Measurements from ENCODE around the gene PHLPP1. TPM values are rescaled to one million over a fixed set of nuclear protein-coding genes. Genes with fewer than 3 reads are reported as not detected.

PHLPP1 gene
- total and polyA plus RNA-seq, 2 of the 4 experiments (the other 2 are of a cell fraction): 3.3 to 3.6 TPM

GRCh38 chr18:62842898-62843297 lies 127.6 kb downstream of the PHLPP1 start:
- Histone ChIP-seq H4K5ac (ENCODE audit: low read depth, low read length) (no peak overlapping the region), H3K36me3 (ENCODE audit: control insufficient read depth, insufficient read depth, low read length) (no peaks in the 10 kb centered on the region), H3K27ac (ENCODE audit: insufficient read depth, low read length) (no peak overlapping the region), H2BK5ac (ENCODE audit: low read depth, low read length, poor library complexity, severe bottlenecking) (no peak overlapping the region), H3K23ac (ENCODE audit: low read depth, low read length) (no peak overlapping the region), H3K4ac (ENCODE audit: low read depth, low read length) (no peak overlapping the region), H3K4me3 (ENCODE audit: insufficient read depth, low read depth, low read length) (no peak overlapping the region), H3K18ac (ENCODE audit: low read depth, low read length) (no peak overlapping the region), H3K56ac (ENCODE audit: extremely low read depth, insufficient read depth, low read length) (no peak overlapping the region), H2AK5ac (ENCODE audit: low read depth, low read length) (no peak overlapping the region), H2AK9ac (replicated peaks; ENCODE audit: low read depth, low read length, poor library complexity) (no peak overlapping the region), H3K9me1 (ENCODE audit: insufficient read depth, low read length) (no peaks in the 10 kb centered on the region), H3K4me2 (ENCODE audit: low read depth, low read length) (no peak overlapping the region), H3K9me3 (ENCODE audit: control insufficient read depth, insufficient read depth, low read length) (no peaks in the 10 kb centered on the region), H2BK120ac (ENCODE audit: low read depth, low read length) (no peak overlapping the region), H4K91ac (ENCODE audit: insufficient read depth, low read depth, low read length) (no peak overlapping the region), H4K8ac (ENCODE audit: low read depth in 2 of 2, low read length in 2 of 2) (no peak overlapping the region), H3K4me1 (ENCODE audit: control insufficient read depth, insufficient read depth, low read length) (no peaks in the 10 kb centered on the region), H2BK20ac (ENCODE audit: low read depth, low read length) (no peak overlapping the region), H2AFZ (replicated peaks; ENCODE audit: low read length, poor library complexity) (no peak overlapping the region), H3K9ac (ENCODE audit: low read depth, low read length) (no peak overlapping the region), H3K27me3 (ENCODE audit: control insufficient read depth, insufficient read depth, low read length) (no peaks in the 10 kb centered on the region), H3K79me1 (ENCODE audit: low read depth in 1 of 2, low read length in 2 of 2) (peaks cover 0 to 2% of the 10 kb centered on the region in 2 experiments; a peak in 1 of 4 replicates), H2BK15ac (ENCODE audit: low read depth, low read length) (no peak overlapping the region), H3K14ac (replicated peaks; ENCODE audit: low read depth, low read length) (no peak overlapping the region), H4K20me1 (ENCODE audit: insufficient read depth, low read length) (no peaks in the 10 kb centered on the region)
- BruUV-seq (replicated peaks): no TSS peak
- intact Hi-C loops (cut with micrococcal nuclease) (no loop called here), dilution Hi-C loops (cut with HindIII; ENCODE audit: low sequenced_read_pairs, unreplicated experiment) (no loop called here), in situ Hi-C loops (cut with MboI; ENCODE audit: low sequenced_read_pairs) (no loop called here)
- no peak for DNase-seq
- POLR2A ChIA-PET (ENCODE audit: unreplicated experiment): no interaction called here
- CTCF ChIA-PET: no interaction called here
- TF ChIP-seq MAZ (IDR thresholded peaks at IDR 0.05; ENCODE audit: borderline replicate concordance, low read depth, low read length) (no peak), FOS (IDR thresholded peaks at IDR 0.05; ENCODE audit: low read depth, low read length) (no peak), NFE2L2 (IDR thresholded peaks at IDR 0.05; ENCODE audit: low read depth, low read length) (no peak), RCOR1 (IDR thresholded peaks at IDR 0.05; ENCODE audit: insufficient replicate concordance, low read length) (no peak), CHD1 (IDR thresholded peaks at IDR 0.05; ENCODE audit: low read depth, low read length) (no peak), RAD21 (IDR thresholded peaks at IDR 0.05; ENCODE audit: low read length) (no peak), MXI1 (IDR thresholded peaks at IDR 0.05; ENCODE audit: borderline replicate concordance, low read depth, low read length) (no peak), CEBPB (IDR thresholded peaks at IDR 0.05; ENCODE audit: low read depth, low read length) (no peak), CTCF (conservative IDR thresholded peaks at IDR 0.05; ENCODE audit: low read depth, low read length) (no peak), ELK1 (IDR thresholded peaks at IDR 0.05; ENCODE audit: borderline replicate concordance, low read depth, low read length) (no peak), RFX5 (IDR thresholded peaks at IDR 0.05; ENCODE audit: low read depth, low read length) (no peak), USF2 (IDR thresholded peaks at IDR 0.05; ENCODE audit: low read depth, low read length) (no peak), POLR2A (IDR thresholded peaks at IDR 0.05; ENCODE audit: low read depth, low read length) (no peak), MAFK (IDR thresholded peaks at IDR 0.05; ENCODE audit: low read depth, low read length) (no peak)
- no CpG with 5 or more reads among the region's 1 CpG for WGBS, 2 experiments (ENCODE audit: extremely low coverage in 2 of 2, insufficient read length in 1 of 2)
- no peak for ATAC-seq (ENCODE audit: low read depth)

Data from IMR-90 (cell line).